ENCODE measurements around the gene RNF225.

- TF ChIP-seq NFYB (CRISPR knock-in tag; conservative IDR thresholded peaks at IDR 0.05; ENCODE audit: low read depth), result no peak
- no peak for TF ChIP-seq RORB (CRISPR knock-in tag; IDR thresholded peaks at IDR 0.05)
- no peak for TF ChIP-seq CTCF (IDR thresholded peaks at IDR 0.05)
Observed at GRCh38 chr19:58409010-58409790, 13.7 kb downstream of the RNF225 start.
